Transverse colon (tissue), 4 donors: ENCODE results near the gene CNPY2. TPM values are rescaled to one million over a fixed set of nuclear protein-coding genes. Genes with fewer than 3 reads are reported as not detected.
A peak's percentile ranks its signal among the peaks of the same experiment; 100 is the strongest.

Experiments used
- DNase-seq: peaks from one replicate; pipeline ENCODE4 v3.0.0-alpha.2; 2019
- H3K27ac ChIP-seq, 4 donors: fragments of 200-600 bp; sonication (generic); 2 replicates each; pipeline ENCODE4 v1.5.1; 2016 to 2018; ENCODE audit warnings: inconsistent platforms in 4 of 4
- H3K27me3 ChIP-seq: fragments of 200-600 bp; sonication (generic); 2 replicates; pipeline ENCODE4 v1.5.1; 2017; ENCODE audit warnings: inconsistent platforms
- H3K36me3 ChIP-seq, 4 donors: fragments of 200-600 bp; sonication (generic); 2 replicates each; pipeline ENCODE4 v1.5.1; 2017 to 2019; ENCODE audit warnings: inconsistent platforms in 4 of 4
- H3K4me1 ChIP-seq, 4 donors: fragments of 200-600 bp; sonication (generic); 2 replicates each; pipeline ENCODE4 v1.5.1; 2017 to 2020; ENCODE audit warnings: inconsistent platforms in 4 of 4
- H3K4me3 ChIP-seq, 4 donors: fragments of 200-600 bp; sonication (generic); 1 replicate in 1 of 4; 2 replicates in 3 of 4; pipeline versions ENCODE4 v1.5.1 to v1.6.1; 2017 to 2019; ENCODE audit warnings: inconsistent platforms in 4 of 4
- H3K9me3 ChIP-seq, 2 donors: fragments of 200-600 bp; sonication (generic); 2 replicates each; pipeline ENCODE4 v1.5.1; 2017 to 2019; ENCODE audit warnings: inconsistent platforms in 2 of 2
- CTCF ChIP-seq, 5 experiments: fragments of 200-600 bp in 3 of 5; fragments of 450-650 bp in 2 of 5; sonication (generic) in 3 of 5; IDR thresholded peaks; 1 replicate in 2 of 5; 2 replicates in 3 of 5; pipeline ENCODE4 v1.5.1; 2016 to 2017; ENCODE audit warnings: antibody characterized with exemption in 5 of 5, inconsistent platforms in 3 of 5, mild to moderate bottlenecking in 2 of 5, moderate library complexity in 1 of 5
- EP300 ChIP-seq: sonication (generic); formaldehyde crosslinking; IDR thresholded peaks from one replicate; pipeline ENCODE4 v1.6.1; 2017; ENCODE audit warnings: antibody characterized with exemption, low read depth
- POLR2A ChIP-seq: fragments of 450-650 bp; IDR thresholded peaks from one replicate; pipeline ENCODE4 v1.6.1; 2016; ENCODE audit warnings: antibody characterized with exemption, mild to moderate bottlenecking, moderate library complexity
- POLR2AphosphoS5 ChIP-seq, 3 donors: sonication (generic); formaldehyde crosslinking; IDR thresholded peaks; one replicate each; pipeline ENCODE4 v1.6.1; 2016; ENCODE audit warnings: antibody characterized with exemption in 3 of 3
- WGBS, 2 donors: methylation state at CpG; one replicate each; pipeline ENCODE4 v1.1.5; 2018; ENCODE audit warnings: low coverage in 1 of 2; 5-methylcytosine and 5-hydroxymethylcytosine counted together
- in situ Hi-C, 4 donors: fragments of 200-750 bp; cut with MboI; loops; one replicate each; pipeline versions ENCODE4 v1.15.0 to v1.15.1; 2017; ENCODE audit warnings: low sequenced_read_pairs in 3 of 4, low pct_ligation_motif_present in 1 of 4, low pct_unique_long_range_greater_than_20kb in 1 of 4
- intact Hi-C: fragments of 100-400 bp; cut with DNase I; formaldehyde crosslinking; loops from one replicate; pipeline ENCODE4 v1.15.1; 2023; ENCODE audit warnings: low total_unique reads
- total RNA-seq, 4 donors: library from RNA; depleted of rRNA; stranded (reverse); fragments of >200 nt; gene quantifications; one replicate each; pipeline ENCODE4 v1.1.0, GENCODE V29; 2016

The CNPY2 gene
- total RNA-seq, result 10 to 100 TPM; 34.0 to 87.2 (median 51.8) TPM

- H3K27ac ChIP-seq, result peak within 1 kb of the TSS; percentile 91 to 97 (median 92)
- H3K27me3 ChIP-seq, result no peaks in the 10 kb centered on the region
- in situ Hi-C loops (loop anchor here in 1 of 4 donors (10.0 kb wide), 1 partner anchor 149 kb away; the partner anchor contains the start of gene SPRYD4), intact Hi-C loops (no loop called here)
- TF ChIP-seq POLR2AphosphoS5 (IDR thresholded peaks at IDR 0.05) (peak; percentile 82 to 86 (median 83)), POLR2A (peak; percentile 88), EP300 (peak; percentile 27), CTCF (IDR thresholded peaks at IDR 0.05) (peak in 3 of 5 experiments; percentile 17 to 34 (median 33))
- no peaks in the 10 kb centered on the region for H3K9me3 ChIP-seq
- peaks cover 13 to 17% (median 16%) of the 10 kb centered on the region in 4 donors for H3K4me1 ChIP-seq
- WGBS, 2 donors, result 1% methylated on average over 51 of the region's 62 CpGs; no CpG with 5 or more reads in 1 of the 2 donors
- peak within 1 kb of the TSS; percentile 76 to 92 (median 79) for H3K4me3 ChIP-seq
- H3K36me3 ChIP-seq, result peaks cover 0 to 27% (median 0%) of the 10 kb centered on the region in 4 donors
- DNase-seq, result peak; percentile 96
Observed at GRCh38 chr12:56315622-56316473, at the start of gene CNPY2. TSS of gene CNPY2 (minus strand) at chr12:56315988. CDS start at chr12:56315217, 771 bp downstream.

GRCh38 chr12:56362130-56363059 is 46.6 kb upstream of the CNPY2 start, which contains the start of gene APOF:
TSS of gene APOF (minus strand) at chr12:56362857. CDS start at chr12:56362745, 112 bp downstream.
- no peak within 1 kb of the TSS for H3K27ac ChIP-seq
- peaks cover 8 to 23% (median 12%) of the 10 kb centered on the region in 4 donors for H3K4me1 ChIP-seq
- in situ Hi-C loops, result no loop called here
- no peak for DNase-seq
- H3K36me3 ChIP-seq, result no peaks in the 10 kb centered on the region
- no peaks in the 10 kb centered on the region for H3K27me3 ChIP-seq
- H3K4me3 ChIP-seq, result no peak within 1 kb of the TSS
- H3K9me3 ChIP-seq, result no peaks in the 10 kb centered on the region
- WGBS, 2 donors, result 89 to 90% methylated on average over 4 to 10 of the region's 10 CpGs
- intact Hi-C loops, result no loop called here
- TF ChIP-seq POLR2AphosphoS5 (IDR thresholded peaks at IDR 0.05) (no peak), EP300 (no peak), CTCF (IDR thresholded peaks at IDR 0.05) (no peak), POLR2A (no peak)

DNA sequence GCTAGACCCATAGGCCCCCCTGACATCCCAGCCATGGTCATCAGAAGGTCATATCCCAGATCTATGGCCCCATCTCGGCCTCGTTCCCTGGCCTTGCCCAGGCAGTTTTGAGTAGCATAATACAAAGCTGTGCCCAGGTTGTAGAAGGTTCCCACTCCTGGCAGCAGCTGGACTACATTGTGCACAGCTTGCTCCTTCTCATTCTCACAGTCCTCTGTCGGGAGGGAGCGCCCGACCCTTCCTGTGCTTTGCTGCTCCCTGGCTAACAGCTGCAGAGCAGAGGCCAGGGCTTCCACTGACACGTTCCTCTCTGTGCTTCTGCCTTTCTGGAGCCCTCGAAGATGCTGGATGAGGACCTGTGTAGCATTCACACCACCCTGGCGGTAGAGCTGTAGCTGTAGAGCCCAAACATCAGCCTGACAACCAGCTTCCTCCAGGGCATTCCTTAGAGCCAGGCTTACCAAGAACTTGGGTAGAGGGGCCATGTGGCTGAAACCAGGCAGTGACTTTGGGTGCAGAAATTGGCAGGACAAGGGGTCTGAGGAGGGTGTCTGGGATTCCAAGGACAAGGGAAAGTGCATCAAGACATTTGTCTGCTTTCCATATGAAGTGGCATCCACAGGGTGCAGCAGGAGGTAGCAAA is 45.8 kb upstream of the CNPY2 start:
- intact Hi-C loops (no loop called here), in situ Hi-C loops (no loop called here)
- DNase-seq, result no peak
- TF ChIP-seq POLR2AphosphoS5 (IDR thresholded peaks at IDR 0.05), result no peak
- no peak for TF ChIP-seq EP300
- TF ChIP-seq POLR2A, result no peak
- no peak for TF ChIP-seq CTCF (IDR thresholded peaks at IDR 0.05)
- 82% methylated on average over 8 of the region's 8 CpGs; no CpG with 5 or more reads in 1 of the 2 donors for WGBS, 2 donors
- Histone ChIP-seq H3K4me1 (peaks cover 8 to 23% (median 12%) of the 10 kb centered on the region in 4 donors), H3K9me3 (no peaks in the 10 kb centered on the region), H3K27me3 (no peaks in the 10 kb centered on the region), H3K27ac (no peak overlapping the region), H3K36me3 (no peaks in the 10 kb centered on the region), H3K4me3 (no peak overlapping the region)
